Central memory CD8-positive, alpha-beta T cell (primary cell): ENCODE measurements around the gene NET1.
"Not testable (repeated sequence)": the region's sequence is repeated elsewhere in the genome, so short reads cannot be mapped to it uniquely, and the experiment has no call there.

Experiments
- ATAC-seq: fragments of 150-1000 bp; cut with Tn5 transposase; replicated peaks from 2 replicates; pipeline ENCODE4 v1.10.0; 2022; ENCODE audit warnings: mild to moderate bottlenecking, moderate FRiP score, moderate number of reproducible peaks; ENCODE audit not compliant: poor library complexity, severe bottlenecking; ENCODE audit errors: extremely low read depth
- DNase-seq, 2 donors: peaks; one replicate each; pipeline ENCODE4 v3.0.0; 2021; ENCODE audit warnings: low spot score in 2 of 2
- H3K27ac Mint-ChIP-seq: one replicate; pipeline ENCODE4 v1.8.0; 2022; ENCODE audit warnings: low read depth, mild to moderate bottlenecking, moderate library complexity, mixed read lengths
- H3K27me3 Mint-ChIP-seq: one replicate; pipeline ENCODE4 v1.8.0; 2022; ENCODE audit warnings: mixed read lengths
- H3K36me3 Mint-ChIP-seq: one replicate; pipeline ENCODE4 v1.8.0; 2022; ENCODE audit warnings: mild to moderate bottlenecking, moderate library complexity, mixed read lengths; ENCODE audit not compliant: insufficient read depth
- H3K4me1 Mint-ChIP-seq: one replicate; pipeline ENCODE4 v1.8.0; 2022; ENCODE audit warnings: mixed read lengths
- H3K4me3 Mint-ChIP-seq: one replicate; pipeline ENCODE4 v1.8.0; 2022; ENCODE audit warnings: mild to moderate bottlenecking, moderate library complexity, mixed read lengths
- H3K9me3 Mint-ChIP-seq: one replicate; pipeline ENCODE4 v1.8.0; 2022; ENCODE audit warnings: mixed read lengths

NET1 gene, protein sequence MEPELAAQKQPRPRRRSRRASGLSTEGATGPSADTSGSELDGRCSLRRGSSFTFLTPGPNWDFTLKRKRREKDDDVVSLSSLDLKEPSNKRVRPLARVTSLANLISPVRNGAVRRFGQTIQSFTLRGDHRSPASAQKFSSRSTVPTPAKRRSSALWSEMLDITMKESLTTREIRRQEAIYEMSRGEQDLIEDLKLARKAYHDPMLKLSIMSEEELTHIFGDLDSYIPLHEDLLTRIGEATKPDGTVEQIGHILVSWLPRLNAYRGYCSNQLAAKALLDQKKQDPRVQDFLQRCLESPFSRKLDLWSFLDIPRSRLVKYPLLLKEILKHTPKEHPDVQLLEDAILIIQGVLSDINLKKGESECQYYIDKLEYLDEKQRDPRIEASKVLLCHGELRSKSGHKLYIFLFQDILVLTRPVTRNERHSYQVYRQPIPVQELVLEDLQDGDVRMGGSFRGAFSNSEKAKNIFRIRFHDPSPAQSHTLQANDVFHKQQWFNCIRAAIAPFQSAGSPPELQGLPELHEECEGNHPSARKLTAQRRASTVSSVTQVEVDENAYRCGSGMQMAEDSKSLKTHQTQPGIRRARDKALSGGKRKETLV

DNA sequence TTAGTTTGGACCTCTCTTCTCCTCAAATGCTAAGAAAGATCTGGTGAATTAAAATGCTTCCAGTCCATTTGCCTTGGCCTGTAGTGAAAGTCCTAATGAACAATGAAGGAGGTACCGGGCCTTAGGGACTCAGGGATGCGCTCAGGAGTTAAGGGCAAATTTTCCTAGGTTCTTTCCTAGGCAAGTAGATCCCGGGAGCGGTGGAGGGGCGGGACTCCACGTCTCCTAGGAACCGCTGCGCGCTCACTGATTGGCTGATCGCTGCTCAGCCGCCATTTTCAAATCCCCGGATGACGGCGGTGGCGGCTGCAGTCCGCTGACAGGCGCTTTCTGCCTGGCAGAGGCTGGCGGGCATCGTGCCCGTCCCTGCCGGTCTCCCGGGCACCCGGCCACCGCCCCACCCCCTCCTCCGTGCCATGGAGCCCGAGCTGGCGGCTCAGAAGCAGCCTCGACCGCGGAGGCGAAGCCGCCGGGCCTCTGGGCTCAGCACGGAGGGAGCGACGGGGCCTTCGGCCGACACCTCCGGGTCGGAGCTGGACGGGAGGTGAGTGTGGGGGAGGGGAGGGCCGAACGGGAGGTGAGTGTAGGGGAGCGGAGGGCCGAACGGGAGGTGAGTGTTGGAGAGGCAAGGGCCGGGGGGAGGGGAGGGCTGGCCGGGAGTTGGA is at the start of gene NET1:
Gene NET1, plus strand, starts transcription at position 281 of the 665 bp plus-strand sequence. Its CDS starts 136 bp downstream, at position 417.
- DNase-seq (peak; percentile 33 to 45), ATAC-seq (peak; percentile 63)
- Mint-ChIP-seq H3K4me3 (no peak within 1 kb of the TSS), H3K9me3 (no peaks in the 10 kb centered on the region), H3K4me1 (no peaks in the 10 kb centered on the region), H3K27me3 (peaks cover 35% of the 10 kb centered on the region), H3K27ac (no peak within 1 kb of the TSS), H3K36me3 (peaks cover 1% of the 10 kb centered on the region)

- no peaks in the 10 kb centered on the region for H3K4me1 Mint-ChIP-seq
- H3K27ac Mint-ChIP-seq: no peak overlapping the region
- ATAC-seq (no peak), DNase-seq (no peak)
- H3K4me3 Mint-ChIP-seq: no peak overlapping the region
- no peaks in the 10 kb centered on the region for H3K36me3 Mint-ChIP-seq
- peaks cover 44% of the 10 kb centered on the region for H3K27me3 Mint-ChIP-seq
- no peaks in the 10 kb centered on the region for H3K9me3 Mint-ChIP-seq
Observed at GRCh38 chr10:5362873-5363272, 49.5 kb upstream of the NET1 start.

GRCh38 chr10:5364374-5364773 is 48.0 kb upstream of the NET1 start:
- H3K27ac Mint-ChIP-seq: no peak overlapping the region
- no peaks in the 10 kb centered on the region for H3K9me3 Mint-ChIP-seq
- no peaks in the 10 kb centered on the region for H3K36me3 Mint-ChIP-seq
- DNase-seq (no peak), ATAC-seq (no peak)
- no peak overlapping the region for H3K4me3 Mint-ChIP-seq
- H3K27me3 Mint-ChIP-seq: peaks cover 35% of the 10 kb centered on the region
- no peaks in the 10 kb centered on the region for H3K4me1 Mint-ChIP-seq

- Mint-ChIP-seq H3K27ac (no peak within 1 kb of the TSS), H3K9me3 (no peaks in the 10 kb centered on the region), H3K27me3 (peaks cover 29% of the 10 kb centered on the region), H3K4me1 (no peaks in the 10 kb centered on the region), H3K4me3 (no peak within 1 kb of the TSS), H3K36me3 (no peaks in the 10 kb centered on the region)
- ATAC-seq: no peak
- no peak for DNase-seq
Observed at GRCh38 chr10:5364890-5365338, 47.4 kb upstream of the NET1 start, which contains the start of gene UCN3. Gene UCN3, plus strand, starts transcription at chr10:5364966. Its CDS starts 8,755 bp downstream, at chr10:5373721.

GRCh38 chr10:5365928-5366327 is 46.4 kb upstream of the NET1 start:
- H3K27ac Mint-ChIP-seq: no peak overlapping the region

GRCh38 chr10:5369362-5370158 is 42.8 kb upstream of the NET1 start:
- no peak overlapping the region for H3K4me3 Mint-ChIP-seq
- no peaks in the 10 kb centered on the region for H3K4me1 Mint-ChIP-seq
- DNase-seq: no peak
- no peak overlapping the region for H3K27ac Mint-ChIP-seq
- H3K9me3 Mint-ChIP-seq: peaks cover 8% of the 10 kb centered on the region
- ATAC-seq: no peak
- H3K27me3 Mint-ChIP-seq: peaks cover 10% of the 10 kb centered on the region
- H3K36me3 Mint-ChIP-seq: no peaks in the 10 kb centered on the region

More at GRCh38 chr10:5365928-5366327, 46.4 kb upstream of the NET1 start:
- no peaks in the 10 kb centered on the region for H3K36me3 Mint-ChIP-seq
- peaks cover 8% of the 10 kb centered on the region for H3K9me3 Mint-ChIP-seq
- no peaks in the 10 kb centered on the region for H3K4me1 Mint-ChIP-seq
- no peak overlapping the region for H3K4me3 Mint-ChIP-seq
- ATAC-seq: no peak
- H3K27me3 Mint-ChIP-seq: peaks cover 19% of the 10 kb centered on the region
- no peak for DNase-seq

DNA sequence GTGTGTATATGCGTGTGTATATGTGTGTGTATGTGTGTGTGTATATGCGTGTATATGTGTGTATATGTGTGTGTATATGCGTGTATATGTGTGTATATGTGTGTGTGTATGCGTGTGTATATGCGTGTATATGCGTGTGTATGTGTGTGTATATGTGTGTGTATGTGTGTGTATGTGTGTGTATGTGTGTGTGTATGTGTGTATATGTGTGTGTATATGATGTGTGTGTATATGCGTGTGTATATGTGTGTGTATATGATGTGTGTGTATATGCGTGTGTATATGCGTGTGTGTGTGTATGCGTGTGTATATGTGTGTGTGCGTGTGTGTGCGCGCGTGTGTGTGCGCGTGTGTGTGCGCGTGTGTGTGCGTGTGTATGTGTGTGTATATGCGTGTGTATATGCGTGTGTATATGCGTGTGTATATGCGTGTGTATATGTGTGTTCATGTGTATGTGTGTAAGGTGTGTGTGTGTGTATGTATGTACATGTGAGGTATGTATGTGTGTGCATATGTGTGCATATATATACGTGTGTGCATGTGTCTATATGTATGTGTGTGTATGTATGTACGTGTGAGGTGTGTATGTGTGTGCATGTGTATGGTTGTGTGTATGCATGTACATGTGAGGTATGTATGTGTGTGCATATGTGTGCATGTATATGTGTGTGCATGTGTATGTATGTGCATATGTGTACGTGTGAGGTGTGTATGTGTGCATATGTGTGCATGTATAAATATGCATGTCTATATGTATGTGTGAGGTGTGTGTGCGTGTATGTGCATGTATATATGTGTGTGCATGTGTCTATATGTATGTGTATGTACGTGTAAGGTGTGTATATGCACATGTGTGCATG is 41.6 kb upstream of the NET1 start:
- Mint-ChIP-seq H3K9me3 (peaks cover 8% of the 10 kb centered on the region), H3K4me3 (no peak overlapping the region), H3K36me3 (no peaks in the 10 kb centered on the region), H3K27me3 (peaks cover 14% of the 10 kb centered on the region), H3K4me1 (no peaks in the 10 kb centered on the region), H3K27ac (no peak overlapping the region)
- no peak for DNase-seq
- ATAC-seq: no peak

- DNase-seq: no peak
- H3K9me3 Mint-ChIP-seq: peaks cover 8% of the 10 kb centered on the region
- H3K27me3 Mint-ChIP-seq: peaks cover 14% of the 10 kb centered on the region
- no peak for ATAC-seq
- H3K27ac Mint-ChIP-seq: no peak overlapping the region
- H3K4me3 Mint-ChIP-seq: no peak overlapping the region
- H3K36me3 Mint-ChIP-seq: no peaks in the 10 kb centered on the region
- H3K4me1 Mint-ChIP-seq: no peaks in the 10 kb centered on the region
Observed at GRCh38 chr10:5373307-5373706, 39.0 kb upstream of the NET1 start.

- Mint-ChIP-seq H3K27me3 (peaks cover 14% of the 10 kb centered on the region), H3K4me1 (no peaks in the 10 kb centered on the region), H3K36me3 (no peaks in the 10 kb centered on the region), H3K27ac (no peak overlapping the region), H3K9me3 (peaks cover 8% of the 10 kb centered on the region), H3K4me3 (no peak overlapping the region)
- no peak for ATAC-seq
- DNase-seq: no peak
Observed at GRCh38 chr10:5373891-5374611, 38.3 kb upstream of the NET1 start.

DNA sequence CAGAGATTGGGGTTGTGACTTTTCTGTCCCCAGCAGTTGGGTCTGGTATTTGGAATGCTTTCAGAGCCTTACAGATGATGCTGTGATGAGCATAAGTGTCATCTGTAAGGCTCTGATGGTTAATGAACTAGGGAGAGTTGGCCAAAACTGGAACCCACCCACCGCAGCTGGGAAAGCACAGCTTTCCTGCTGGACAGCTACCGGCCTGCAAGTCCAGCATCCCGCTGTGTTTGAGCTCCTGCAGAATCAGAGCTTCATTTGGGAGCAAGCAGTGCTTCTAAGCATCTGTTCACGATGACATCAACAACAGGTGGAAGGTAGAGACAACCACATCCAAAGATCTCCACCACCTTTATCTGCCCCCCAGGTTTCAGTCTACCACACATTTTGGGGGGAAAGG is 35.9 kb upstream of the NET1 start:
- Mint-ChIP-seq H3K4me3 (no peak overlapping the region), H3K9me3 (no peaks in the 10 kb centered on the region), H3K4me1 (no peaks in the 10 kb centered on the region), H3K27ac (no peak overlapping the region), H3K27me3 (peaks cover 14% of the 10 kb centered on the region), H3K36me3 (no peaks in the 10 kb centered on the region)
- ATAC-seq (no peak), DNase-seq (no peak)

DNA sequence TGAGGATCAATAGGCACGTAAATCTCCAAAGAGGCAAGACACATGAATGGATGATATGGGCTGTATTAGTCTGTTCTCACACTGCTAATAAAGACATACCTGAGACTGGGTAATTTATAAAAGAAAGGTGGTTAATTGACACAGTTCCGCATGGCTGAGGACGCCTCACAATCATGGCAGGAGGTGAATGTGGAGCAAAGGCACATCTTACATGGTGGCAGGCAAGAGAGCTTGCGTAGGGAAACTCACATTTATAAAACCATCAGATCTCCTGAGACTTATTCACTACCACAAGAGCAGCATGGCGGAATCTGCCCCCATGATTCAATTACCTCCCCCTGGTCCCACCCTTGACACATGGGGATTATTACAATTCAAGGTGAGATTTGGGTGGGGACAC is 33.2 kb upstream of the NET1 start:
- H3K4me3 Mint-ChIP-seq, H3K4me1 Mint-ChIP-seq, H3K9me3 Mint-ChIP-seq, H3K36me3 Mint-ChIP-seq, ATAC-seq, DNase-seq, H3K27ac Mint-ChIP-seq, H3K27me3 Mint-ChIP-seq: not testable (repeated sequence)
